HG03460 (cell line): Measurements from ENCODE around the gene CLSTN1.
"Not testable (repeated sequence)": the region's sequence is repeated elsewhere in the genome, so short reads cannot be mapped to it uniquely, and the experiment has no call there.

Experiments
- ATAC-seq: cut with Tn5 transposase; IDR thresholded peaks from one replicate; pipeline ENCODE4 v1.9.1; 2021; ENCODE audit not compliant: unreplicated experiment

Gene CLSTN1

GRCh38 chr1:9766759-9767442, 56.9 kb downstream of the CLSTN1 start:
- ATAC-seq = no peak

GRCh38 chr1:9764550-9764949, 59.2 kb downstream of the CLSTN1 start:
- no peak for ATAC-seq

GRCh38 chr1:9763914-9764313, 59.9 kb downstream of the CLSTN1 start:
- ATAC-seq = no peak

- ATAC-seq = not testable (repeated sequence)
These were observed 61.3 kb downstream of the CLSTN1 start for GRCh38 chr1:9762446-9762845.

GRCh38 chr1:9761855-9762254, 61.9 kb downstream of the CLSTN1 start:
- ATAC-seq = no peak

GRCh38 chr1:9760824-9761223, 62.9 kb downstream of the CLSTN1 start:
- ATAC-seq = no peak

- ATAC-seq = no peak
These were observed 63.8 kb downstream of the CLSTN1 start for GRCh38 chr1:9759939-9760338.

GRCh38 chr1:9758559-9759121, 65.1 kb downstream of the CLSTN1 start:
- ATAC-seq = no peak

GRCh38 chr1:9755441-9755995, 68.2 kb downstream of the CLSTN1 start:
- no peak for ATAC-seq

- no peak for ATAC-seq
These were observed 70.6 kb downstream of the CLSTN1 start for GRCh38 chr1:9753121-9753531.

- no peak for ATAC-seq
These were observed 71.8 kb downstream of the CLSTN1 start for GRCh38 chr1:9751971-9752370.

GRCh38 chr1:9749361-9749760, 74.4 kb downstream of the CLSTN1 start:
- no peak for ATAC-seq

- ATAC-seq = not testable (repeated sequence)
These were observed 75.4 kb downstream of the CLSTN1 start for GRCh38 chr1:9748391-9748790.

- no peak for ATAC-seq
These were observed 77.1 kb downstream of the CLSTN1 start for GRCh38 chr1:9746651-9747050.

GRCh38 chr1:9746211-9746610, 77.6 kb downstream of the CLSTN1 start:
- ATAC-seq = no peak

- ATAC-seq = no peak
These were observed 79.5 kb downstream of the CLSTN1 start for GRCh38 chr1:9744106-9744799.

GRCh38 chr1:9737671-9738070, 86.1 kb downstream of the CLSTN1 start:
- no peak for ATAC-seq

GRCh38 chr1:9737057-9737456, 86.7 kb downstream of the CLSTN1 start:
- ATAC-seq = no peak

GRCh38 chr1:9736241-9736640, 87.5 kb downstream of the CLSTN1 start:
- ATAC-seq = no peak

- ATAC-seq = no peak
These were observed 88.0 kb downstream of the CLSTN1 start for GRCh38 chr1:9735800-9736199.

- ATAC-seq = no peak
These were observed 90.5 kb downstream of the CLSTN1 start for GRCh38 chr1:9733160-9733789.
